Stomach smooth muscle (tissue), 2 donors: ENCODE data around the gene TMEM135.

Source experiments
- H3K27ac ChIP-seq: one replicate; pipeline ENCODE4 v1.7.0; 2013; ENCODE audit warnings: mild to moderate bottlenecking, low read length, inconsistent platforms
- H3K27me3 ChIP-seq, 2 donors: one replicate each; pipeline ENCODE4 v1.7.0; 2013; ENCODE audit warnings: low read length in 2 of 2; ENCODE audit not compliant: insufficient read depth in 2 of 2, control insufficient read depth in 1 of 2
- H3K36me3 ChIP-seq, 2 donors: one replicate each; pipeline ENCODE4 v1.7.0; 2013; ENCODE audit warnings: low read length in 2 of 2; ENCODE audit not compliant: control insufficient read depth in 2 of 2, insufficient read depth in 2 of 2
- H3K4me1 ChIP-seq: one replicate; pipeline ENCODE4 v1.7.0; 2013; ENCODE audit warnings: low read length; ENCODE audit not compliant: control insufficient read depth, insufficient read depth
- H3K4me3 ChIP-seq, 2 donors: one replicate each; pipeline ENCODE4 v1.7.0; 2013; ENCODE audit warnings: low read length in 2 of 2
- H3K9ac ChIP-seq, 2 donors: one replicate each; pipeline ENCODE4 v1.7.0; 2013; ENCODE audit warnings: low read length in 2 of 2, mild to moderate bottlenecking in 1 of 2
- H3K9me3 ChIP-seq, 2 donors: one replicate each; pipeline ENCODE4 v1.7.0; 2013; ENCODE audit warnings: low read length in 2 of 2; ENCODE audit not compliant: control insufficient read depth in 2 of 2
- donor health status: healthy.
- donor health status: Pancreatic carcinoma.

TMEM135 gene

DNA sequence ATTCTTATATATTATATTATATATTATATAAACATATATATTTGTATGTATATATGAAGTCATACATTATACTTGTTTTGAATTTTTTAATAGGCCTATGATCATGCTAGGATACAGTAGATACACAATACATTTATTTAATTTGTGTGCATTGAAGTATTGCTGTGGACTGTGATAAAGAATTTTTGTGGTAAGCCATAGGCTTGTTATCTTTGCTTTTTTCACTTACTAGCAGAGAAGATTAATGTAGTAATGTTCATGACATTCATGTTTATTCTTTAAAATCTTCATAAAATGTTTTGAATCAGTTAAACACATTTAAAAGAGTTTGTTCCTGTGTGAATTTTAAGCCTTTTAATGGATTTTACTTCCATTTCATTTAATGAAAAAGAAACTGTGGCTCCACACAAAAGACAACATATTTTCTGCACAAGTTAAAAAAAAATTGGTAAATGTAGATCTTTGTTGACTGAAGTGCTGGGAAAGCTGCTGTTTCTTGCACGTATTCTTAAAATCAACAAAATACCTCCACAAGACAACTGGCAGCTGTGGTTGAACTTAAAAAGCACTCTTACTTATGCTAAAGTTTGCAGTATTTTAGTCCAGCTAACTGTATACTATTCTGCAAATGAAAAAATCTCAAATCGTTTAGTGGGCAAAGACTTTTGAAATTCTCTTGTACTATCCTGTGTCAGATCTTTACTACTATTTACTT, 156.2 kb downstream of the TMEM135 start:
- H3K4me3 ChIP-seq, result no peak overlapping the region
- no peaks in the 10 kb centered on the region for H3K9me3 ChIP-seq
- no peak overlapping the region for H3K9ac ChIP-seq
- H3K4me1 ChIP-seq, result no peaks in the 10 kb centered on the region
- no peak overlapping the region for H3K27ac ChIP-seq
- H3K27me3 ChIP-seq, result no peaks in the 10 kb centered on the region
- no peaks in the 10 kb centered on the region for H3K36me3 ChIP-seq

DNA sequence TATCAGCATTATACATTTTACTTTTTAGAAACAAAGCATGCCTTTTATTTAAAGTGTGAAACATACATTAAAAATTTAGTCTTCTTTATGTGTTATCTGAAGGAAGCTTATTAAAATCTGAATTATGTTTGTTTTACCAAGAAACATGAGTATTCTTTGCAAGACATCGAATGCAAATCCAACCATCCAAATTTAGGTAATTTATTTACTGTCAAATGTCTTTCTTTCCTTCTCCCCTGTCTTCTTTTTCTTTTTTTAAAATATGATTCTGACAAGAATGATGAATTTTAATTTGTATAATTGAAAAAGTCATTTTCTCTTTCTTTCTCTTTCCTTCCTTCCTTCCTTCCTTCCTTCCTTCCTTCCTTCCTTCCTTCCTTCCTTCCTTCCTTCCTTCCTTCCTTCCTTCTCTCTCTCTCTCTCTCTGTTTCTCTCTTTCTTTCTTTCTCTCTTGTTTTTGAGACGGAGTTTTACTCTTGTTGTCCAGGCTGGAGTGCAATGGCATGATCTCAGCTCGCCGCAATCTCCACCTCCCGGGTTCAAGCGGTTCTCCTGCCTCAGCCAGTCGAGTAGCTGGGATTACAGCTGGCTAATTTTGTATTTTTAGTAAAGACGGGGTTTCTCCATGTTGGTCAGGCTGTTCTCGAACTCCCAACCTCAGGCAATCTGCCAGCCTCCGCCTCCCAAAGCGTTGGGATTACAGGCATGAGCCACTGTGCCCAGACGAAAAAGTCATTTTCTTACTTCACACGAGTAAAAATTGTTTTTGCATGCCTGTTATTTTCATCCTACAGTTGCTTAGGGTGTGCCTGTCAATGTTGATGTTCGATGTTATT, 157.5 kb downstream of the TMEM135 start:
- Histone ChIP-seq H3K27ac (no peak overlapping the region), H3K9ac (no peak overlapping the region), H3K27me3 (no peaks in the 10 kb centered on the region), H3K9me3 (no peaks in the 10 kb centered on the region), H3K4me1 (no peaks in the 10 kb centered on the region), H3K36me3 (no peaks in the 10 kb centered on the region), H3K4me3 (no peak overlapping the region)

DNA sequence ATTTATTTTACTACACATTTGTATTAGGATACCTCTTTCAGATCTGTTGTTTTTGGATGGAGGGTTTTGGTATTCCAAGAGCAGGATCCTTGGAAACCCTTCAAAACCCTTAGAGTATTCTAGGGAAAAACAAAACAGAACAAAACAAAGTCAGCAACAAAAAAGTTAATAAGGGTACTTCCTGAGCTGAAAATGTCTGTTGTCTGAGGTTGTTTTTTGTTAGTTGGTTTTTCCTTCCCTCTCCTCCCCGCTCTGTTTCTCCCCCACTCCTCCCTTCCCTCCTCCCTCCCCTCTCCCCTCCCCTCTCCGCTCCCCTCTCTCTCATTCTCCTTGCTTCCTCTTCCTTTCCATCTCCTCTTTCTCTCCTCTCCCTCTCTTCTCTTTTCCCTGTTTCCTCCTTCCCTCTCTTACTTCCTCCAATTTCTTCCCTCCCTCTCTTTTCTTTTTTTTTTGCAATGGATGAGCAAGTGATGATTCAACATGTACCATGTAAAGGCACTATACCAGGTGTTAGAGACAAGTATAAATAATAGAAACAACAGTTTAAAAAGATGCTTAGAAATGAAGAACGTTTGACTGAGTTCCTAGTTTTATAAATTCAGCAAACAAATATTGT, 160.6 kb downstream of the TMEM135 start:
- H3K36me3 ChIP-seq, result no peaks in the 10 kb centered on the region
- H3K9me3 ChIP-seq, result no peaks in the 10 kb centered on the region
- H3K4me3 ChIP-seq, result no peak overlapping the region
- no peak overlapping the region for H3K9ac ChIP-seq
- no peaks in the 10 kb centered on the region for H3K27me3 ChIP-seq
- H3K27ac ChIP-seq, result no peak overlapping the region
- no peaks in the 10 kb centered on the region for H3K4me1 ChIP-seq

DNA sequence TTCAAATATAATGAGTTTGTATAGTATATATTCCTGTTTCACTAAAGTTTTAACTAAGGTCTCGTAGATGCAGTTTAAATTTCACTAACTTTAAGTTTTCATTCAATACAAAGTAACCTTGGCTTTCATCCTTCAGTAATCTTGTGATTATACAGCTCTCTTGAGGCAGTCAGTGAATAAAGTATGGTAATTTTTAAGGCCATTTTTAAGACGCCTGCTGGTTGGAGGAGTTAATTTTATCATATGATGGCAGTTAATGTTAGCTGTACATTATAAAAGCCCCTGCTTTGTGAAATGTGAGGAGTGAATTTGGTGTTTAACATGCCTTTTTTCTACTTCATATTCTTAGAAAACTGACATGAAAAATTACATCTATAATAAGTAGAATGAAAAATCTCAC, 163.6 kb downstream of the TMEM135 start:
- Histone ChIP-seq H3K4me3 (no peak overlapping the region), H3K27me3 (no peaks in the 10 kb centered on the region), H3K36me3 (no peaks in the 10 kb centered on the region), H3K27ac (no peak overlapping the region), H3K4me1 (no peaks in the 10 kb centered on the region), H3K9ac (no peak overlapping the region), H3K9me3 (no peaks in the 10 kb centered on the region)

DNA sequence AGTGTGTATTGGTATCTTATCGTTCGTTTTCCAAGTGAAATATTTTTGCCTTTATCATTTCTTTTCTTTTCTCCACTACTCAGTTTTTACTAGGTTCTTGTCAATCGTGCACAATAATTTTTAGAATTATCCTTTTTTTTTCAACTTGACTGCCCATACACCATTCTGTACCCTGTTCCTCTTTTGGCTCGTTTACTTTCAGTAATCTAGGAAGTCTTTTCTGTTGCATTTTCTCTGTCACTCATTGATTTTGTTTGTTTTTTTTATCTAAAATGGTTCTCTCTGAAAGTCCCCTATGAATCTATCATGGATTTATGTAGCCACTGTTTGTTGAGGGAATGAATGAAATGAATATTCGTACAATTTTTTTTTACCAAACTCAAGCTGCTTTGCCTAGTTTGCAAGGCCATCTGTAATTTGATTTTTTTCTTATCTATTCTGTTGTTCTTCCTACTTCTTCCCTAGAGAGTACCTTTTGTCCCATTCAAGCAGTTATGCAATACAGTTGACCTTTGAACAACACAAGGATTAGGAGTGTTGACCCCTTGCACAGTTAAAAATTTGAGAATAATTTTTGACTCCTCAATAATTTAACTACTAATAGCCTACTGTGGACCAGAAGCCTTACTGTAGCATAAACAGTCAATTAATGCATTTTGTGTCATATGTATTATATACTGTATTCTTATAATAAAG, 166.3 kb downstream of the TMEM135 start:
- Histone ChIP-seq H3K36me3 (no peaks in the 10 kb centered on the region), H3K9me3 (no peaks in the 10 kb centered on the region), H3K4me1 (no peaks in the 10 kb centered on the region), H3K9ac (no peak overlapping the region), H3K27me3 (no peaks in the 10 kb centered on the region), H3K27ac (no peak overlapping the region), H3K4me3 (no peak overlapping the region)

DNA sequence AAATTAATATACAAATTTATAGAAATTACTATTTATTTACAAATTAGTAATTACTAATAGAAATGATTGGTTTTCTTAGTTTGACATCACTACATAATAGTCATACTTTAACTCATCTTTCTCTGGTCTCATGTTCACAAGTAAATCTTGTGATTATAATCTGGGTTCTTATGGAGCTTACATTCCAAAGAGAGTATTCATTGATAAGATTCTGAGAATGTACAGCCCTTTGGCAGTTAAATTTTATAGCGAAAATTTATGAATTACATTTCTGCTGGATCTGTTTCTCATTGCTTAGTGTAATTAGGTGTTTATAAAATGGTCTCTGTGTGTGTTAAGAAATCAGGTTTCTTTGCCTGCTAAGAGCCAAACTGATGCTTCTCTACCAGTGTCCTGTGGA, 175.2 kb downstream of the TMEM135 start:
- no peaks in the 10 kb centered on the region for H3K9me3 ChIP-seq

DNA sequence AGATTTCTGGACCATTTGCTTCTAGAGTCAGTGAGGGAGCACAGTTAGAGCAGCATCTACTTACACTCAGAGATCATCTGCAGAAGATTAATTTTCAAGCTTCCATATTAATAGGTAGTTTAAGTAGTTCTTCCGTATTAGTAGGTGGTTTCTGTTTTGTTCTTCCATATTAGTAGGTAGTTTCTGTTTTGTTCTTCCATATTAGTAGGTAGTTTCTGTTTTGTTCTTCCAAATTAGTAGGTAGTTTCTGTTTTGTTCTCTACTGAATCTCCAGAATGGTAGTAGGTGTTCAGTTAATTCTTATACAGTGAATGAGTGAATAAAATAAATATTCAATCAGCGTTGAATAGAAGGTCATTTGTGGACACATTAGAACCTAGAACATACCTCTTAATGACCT, 175.7 kb downstream of the TMEM135 start:
- Histone ChIP-seq H3K9ac (no peak overlapping the region), H3K27ac (no peak overlapping the region), H3K4me1 (no peaks in the 10 kb centered on the region), H3K9me3 (no peaks in the 10 kb centered on the region), H3K36me3 (no peaks in the 10 kb centered on the region), H3K27me3 (no peaks in the 10 kb centered on the region), H3K4me3 (no peak overlapping the region)

More for the DNA sequence above, 175.2 kb downstream of the TMEM135 start:
- Histone ChIP-seq H3K9ac (no peak overlapping the region), H3K4me1 (no peaks in the 10 kb centered on the region), H3K27me3 (no peaks in the 10 kb centered on the region), H3K36me3 (no peaks in the 10 kb centered on the region), H3K4me3 (no peak overlapping the region), H3K27ac (no peak overlapping the region)

DNA sequence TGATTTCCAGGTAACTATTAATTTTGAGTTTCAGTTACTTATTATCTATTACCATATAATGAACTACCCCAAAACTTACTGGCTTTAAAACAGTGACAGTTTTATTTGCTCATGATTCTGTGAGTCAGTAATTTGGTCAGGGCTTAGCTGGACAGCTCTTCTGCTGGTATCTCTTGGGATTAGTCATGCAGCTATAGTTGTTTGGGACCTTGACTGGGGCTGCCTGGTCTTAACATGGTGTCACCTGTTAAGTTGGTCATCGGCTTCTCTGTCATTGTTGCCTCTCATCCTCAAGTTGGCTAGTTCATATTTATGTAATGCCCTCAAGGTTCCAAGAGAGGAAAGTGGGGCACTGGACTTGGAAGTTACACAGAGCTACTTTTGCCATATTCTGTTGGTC, 177.5 kb downstream of the TMEM135 start:
- Histone ChIP-seq H3K4me3 (no peak overlapping the region), H3K36me3 (no peaks in the 10 kb centered on the region), H3K9ac (no peak overlapping the region), H3K4me1 (no peaks in the 10 kb centered on the region), H3K27ac (no peak overlapping the region), H3K9me3 (no peaks in the 10 kb centered on the region), H3K27me3 (no peaks in the 10 kb centered on the region)

DNA sequence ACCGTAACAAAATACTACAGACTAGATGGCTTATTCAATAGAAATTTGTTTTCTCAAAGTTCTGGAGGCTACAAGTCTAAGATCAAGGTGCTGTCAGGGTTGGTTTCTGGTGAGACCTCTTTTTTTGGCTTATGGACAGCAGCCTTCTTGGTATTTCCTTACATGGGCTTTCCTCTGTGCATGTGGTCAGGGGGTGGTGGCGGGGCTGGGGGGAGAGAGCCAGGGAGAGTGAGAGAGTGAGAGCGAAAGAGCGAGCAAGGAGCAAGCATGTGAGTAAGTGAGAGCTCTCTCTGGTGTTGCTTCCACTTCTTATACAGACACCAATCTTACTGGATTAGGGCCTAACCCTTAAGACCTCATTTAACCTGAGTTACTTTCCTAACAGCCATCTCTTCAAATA, 181.5 kb downstream of the TMEM135 start:
- no peaks in the 10 kb centered on the region for H3K9me3 ChIP-seq
- H3K27ac ChIP-seq, result no peak overlapping the region
- H3K4me3 ChIP-seq, result no peak overlapping the region
- no peaks in the 10 kb centered on the region for H3K4me1 ChIP-seq
- no peak overlapping the region for H3K9ac ChIP-seq
- H3K36me3 ChIP-seq, result no peaks in the 10 kb centered on the region
- H3K27me3 ChIP-seq, result no peaks in the 10 kb centered on the region

DNA sequence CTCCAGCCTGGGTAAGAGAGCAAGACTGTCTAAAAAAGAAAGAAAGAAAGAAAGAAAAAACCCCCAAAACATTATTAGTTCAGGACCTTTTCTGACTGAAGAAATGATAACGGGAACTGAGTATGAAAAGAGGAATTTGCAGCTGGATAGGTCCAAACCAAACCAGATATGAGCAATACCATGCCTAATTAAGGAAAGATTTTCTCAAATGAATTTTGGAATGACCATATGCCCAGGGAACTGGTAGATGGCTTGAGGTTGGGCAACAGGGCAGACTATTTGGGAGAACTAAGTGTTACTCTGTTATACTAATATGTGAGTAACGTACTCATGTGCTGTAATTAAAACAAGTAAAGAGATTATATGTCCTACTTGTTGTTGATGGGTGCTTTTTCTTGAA, 186.1 kb downstream of the TMEM135 start:
- Histone ChIP-seq H3K27ac (no peak overlapping the region), H3K4me3 (no peak overlapping the region), H3K36me3 (no peaks in the 10 kb centered on the region), H3K27me3 (no peaks in the 10 kb centered on the region), H3K9ac (no peak overlapping the region), H3K9me3 (no peaks in the 10 kb centered on the region), H3K4me1 (no peaks in the 10 kb centered on the region)
